ENCODE data around the gene KIF26B. TPM values are rescaled to one million over a fixed set of nuclear protein-coding genes. Genes with fewer than 3 reads are reported as not detected.

Gene KIF26B
- total RNA-seq, 2 experiments from 2014 or later, result not detected

GRCh38 chr1:245177071-245177900 is 22.5 kb downstream of the KIF26B start:
- H2AFZ ChIP-seq (ENCODE audit: low read length), result no peak overlapping the region
- TF ChIP-seq EZH2phosphoT487 (IDR thresholded peaks at IDR 0.05; ENCODE audit: borderline replicate concordance, low read depth, low read length) (no peak), CTCF (conservative IDR thresholded peaks at IDR 0.05; ENCODE audit: low read length) (no peak)
- H3K4me2 ChIP-seq (ENCODE audit: low read length), result no peak overlapping the region
- ChIA-PET CTCF (ENCODE audit: unreplicated experiment) (no interaction called here), POLR2A (interaction anchor here (0.6 to 1.6 kb wide), 3 partner anchors 11 to 374 kb away, joined by 3 read pairs; no protein-coding TSS in a partner anchor)
- H3K4me1 ChIP-seq (ENCODE audit: insufficient read depth, low read length, poor library complexity, severe bottlenecking), result no peaks in the 10 kb centered on the region
- no peaks in the 10 kb centered on the region for H3K36me3 ChIP-seq (ENCODE audit: insufficient read depth, low read length)
- no peaks in the 10 kb centered on the region for H3K79me2 ChIP-seq (ENCODE audit: insufficient read depth, low read depth, low read length)
- H3K9me2 ChIP-seq (ENCODE audit: insufficient read depth, low read length), result no peaks in the 10 kb centered on the region
- no peak overlapping the region for H3K4me3 ChIP-seq (ENCODE audit: low read depth, low read length, poor library complexity, severe bottlenecking)
- BruUV-seq (replicated peaks), result no TSS peak
- no peaks in the 10 kb centered on the region for H4K20me1 ChIP-seq (ENCODE audit: insufficient read depth, low read length)
- no peak for DNase-seq (ENCODE audit: low spot score)
- intact Hi-C loops (cut with micrococcal nuclease; ENCODE audit: unreplicated experiment), result no loop called here
- H3K9me3 ChIP-seq (ENCODE audit: low read length), result no peaks in the 10 kb centered on the region
- H3K27ac ChIP-seq (ENCODE audit: low read depth, low read length, poor library complexity, severe bottlenecking), result no peak overlapping the region

- BruUV-seq (replicated peaks), result no TSS peak
- H3K9me2 ChIP-seq (ENCODE audit: insufficient read depth, low read length), result no peaks in the 10 kb centered on the region
- H2AFZ ChIP-seq (ENCODE audit: low read length), result no peak overlapping the region
- H3K4me2 ChIP-seq (ENCODE audit: low read length), result no peak overlapping the region
- intact Hi-C loops (cut with micrococcal nuclease; ENCODE audit: unreplicated experiment), result no loop called here
- H3K36me3 ChIP-seq (ENCODE audit: insufficient read depth, low read length), result no peaks in the 10 kb centered on the region
- H4K20me1 ChIP-seq (ENCODE audit: insufficient read depth, low read length), result no peaks in the 10 kb centered on the region
- POLR2A ChIA-PET, result interaction anchor here (0.5 kb wide), 1 partner anchor 166 kb away, joined by 3 read pairs; no protein-coding TSS in a partner anchor
- no peak overlapping the region for H3K4me3 ChIP-seq (ENCODE audit: low read depth, low read length, poor library complexity, severe bottlenecking)
- H3K27ac ChIP-seq (ENCODE audit: low read depth, low read length, poor library complexity, severe bottlenecking), result no peak overlapping the region
- H3K4me1 ChIP-seq (ENCODE audit: insufficient read depth, low read length, poor library complexity, severe bottlenecking), result no peaks in the 10 kb centered on the region
- H3K79me2 ChIP-seq (ENCODE audit: insufficient read depth, low read depth, low read length), result no peaks in the 10 kb centered on the region
- CTCF ChIA-PET (ENCODE audit: unreplicated experiment), result no interaction called here
- TF ChIP-seq CTCF (conservative IDR thresholded peaks at IDR 0.05; ENCODE audit: low read length), result no peak
- no peak for TF ChIP-seq EZH2phosphoT487 (IDR thresholded peaks at IDR 0.05; ENCODE audit: borderline replicate concordance, low read depth, low read length)
- H3K9me3 ChIP-seq (ENCODE audit: low read length), result no peaks in the 10 kb centered on the region
- DNase-seq (ENCODE audit: low spot score), result no peak
Measured at GRCh38 chr1:245179706-245180105, 24.9 kb downstream of the KIF26B start.

Data from OCI-LY7 (cell line).